Measurements from ENCODE around the gene TIPARP.

GRCh38 chr3:156670077-156670476 lies 4.3 kb upstream of the TIPARP start:
- TF ChIP-seq GATA2 (IDR thresholded peaks at IDR 0.05; ENCODE audit: low read depth, low read length) (no peak), GATA3 (IDR thresholded peaks at IDR 0.05; ENCODE audit: low read depth, low read length) (no peak)
